ENCODE data around the gene RAB11FIP3. TPM values are rescaled to one million over a fixed set of nuclear protein-coding genes. Genes with fewer than 3 reads are reported as not detected.

Gene RAB11FIP3
- total RNA-seq, 1 donor from 2014 or later: 27.4 TPM

- DNase-seq: no peak
- Histone ChIP-seq H3K4me1 (no peaks in the 10 kb centered on the region), H3K4me3 (no peak overlapping the region), H3K9me3 (replicated peaks) (no peaks in the 10 kb centered on the region), H3K27me3 (ENCODE audit: low read depth) (no peaks in the 10 kb centered on the region), H3K36me3 (no peaks in the 10 kb centered on the region), H3K27ac (replicated peaks) (no peak overlapping the region)
- no peak for TF ChIP-seq CTCF (IDR thresholded peaks at IDR 0.05; ENCODE audit: borderline replicate concordance)
- intact Hi-C loops (cut with micrococcal nuclease): no loop called here
These were observed 15.2 kb downstream of the RAB11FIP3 start for GRCh38 chr16:440627-441026.

GRCh38 chr16:441447-441846 is 16.0 kb downstream of the RAB11FIP3 start:
- H3K9me3 ChIP-seq (replicated peaks): no peaks in the 10 kb centered on the region
- H3K27me3 ChIP-seq (ENCODE audit: low read depth): no peaks in the 10 kb centered on the region
- intact Hi-C loops (cut with micrococcal nuclease): no loop called here
- no peaks in the 10 kb centered on the region for H3K4me1 ChIP-seq
- TF ChIP-seq CTCF (IDR thresholded peaks at IDR 0.05; ENCODE audit: borderline replicate concordance): no peak
- H3K36me3 ChIP-seq: no peaks in the 10 kb centered on the region
- no peak for DNase-seq
- H3K27ac ChIP-seq (replicated peaks): no peak overlapping the region
- no peak overlapping the region for H3K4me3 ChIP-seq

- Histone ChIP-seq H3K36me3 (no peaks in the 10 kb centered on the region), H3K4me1 (no peaks in the 10 kb centered on the region), H3K27ac (replicated peaks) (no peak overlapping the region), H3K4me3 (no peak overlapping the region), H3K9me3 (replicated peaks) (no peaks in the 10 kb centered on the region), H3K27me3 (ENCODE audit: low read depth) (no peaks in the 10 kb centered on the region)
- DNase-seq: no peak
- TF ChIP-seq CTCF (IDR thresholded peaks at IDR 0.05; ENCODE audit: borderline replicate concordance): no peak
- intact Hi-C loops (cut with micrococcal nuclease): no loop called here
These were observed 17.5 kb downstream of the RAB11FIP3 start for GRCh38 chr16:442976-443375.

GRCh38 chr16:444027-444426 is 18.6 kb downstream of the RAB11FIP3 start:
- H3K36me3 ChIP-seq: no peaks in the 10 kb centered on the region
- H3K9me3 ChIP-seq (replicated peaks): no peaks in the 10 kb centered on the region
- intact Hi-C loops (cut with micrococcal nuclease): no loop called here
- H3K27ac ChIP-seq (replicated peaks): no peak overlapping the region
- no peaks in the 10 kb centered on the region for H3K27me3 ChIP-seq (ENCODE audit: low read depth)
- H3K4me3 ChIP-seq: no peak overlapping the region
- no peaks in the 10 kb centered on the region for H3K4me1 ChIP-seq
- DNase-seq: no peak
- no peak for TF ChIP-seq CTCF (IDR thresholded peaks at IDR 0.05; ENCODE audit: borderline replicate concordance)

- Histone ChIP-seq H3K4me3 (no peak overlapping the region), H3K27ac (replicated peaks) (no peak overlapping the region), H3K27me3 (ENCODE audit: low read depth) (no peaks in the 10 kb centered on the region), H3K36me3 (no peaks in the 10 kb centered on the region), H3K4me1 (peaks cover 5% of the 10 kb centered on the region), H3K9me3 (replicated peaks) (no peaks in the 10 kb centered on the region)
- no peak for TF ChIP-seq CTCF (IDR thresholded peaks at IDR 0.05; ENCODE audit: borderline replicate concordance)
- no peak for DNase-seq
- intact Hi-C loops (cut with micrococcal nuclease): no loop called here
These were observed 20.1 kb downstream of the RAB11FIP3 start for GRCh38 chr16:445566-445965.

GRCh38 chr16:450385-450784 is 24.9 kb downstream of the RAB11FIP3 start:
- intact Hi-C loops (cut with micrococcal nuclease): no loop called here
- no peak for TF ChIP-seq CTCF (IDR thresholded peaks at IDR 0.05; ENCODE audit: borderline replicate concordance)

More at GRCh38 chr16:450385-450784, 24.9 kb downstream of the RAB11FIP3 start:
- H3K27me3 ChIP-seq (ENCODE audit: low read depth): no peaks in the 10 kb centered on the region
- H3K9me3 ChIP-seq (replicated peaks): no peaks in the 10 kb centered on the region
- H3K4me1 ChIP-seq: peaks cover 7% of the 10 kb centered on the region
- no peak for DNase-seq
- no peak overlapping the region for H3K4me3 ChIP-seq
- no peaks in the 10 kb centered on the region for H3K36me3 ChIP-seq
- H3K27ac ChIP-seq (replicated peaks): no peak overlapping the region
